GM19193 (cell line): ENCODE data around the gene FNDC3B.

Source experiments
- POLR2A ChIP-seq: IDR thresholded peaks from 4 replicates; pipeline ENCODE4 v1.6.1; 2011; ENCODE audit not compliant: insufficient read depth, insufficient read length; ENCODE audit errors: extremely low read depth

Gene FNDC3B

GRCh38 chr3:172447611-172448579, 408.5 kb downstream of the FNDC3B start, which contains the start of gene GHSR:
Gene GHSR, minus strand, starts transcription at chr3:172448456. Its CDS starts 43 bp downstream, at chr3:172448413.
- no peak for TF ChIP-seq POLR2A

DNA sequence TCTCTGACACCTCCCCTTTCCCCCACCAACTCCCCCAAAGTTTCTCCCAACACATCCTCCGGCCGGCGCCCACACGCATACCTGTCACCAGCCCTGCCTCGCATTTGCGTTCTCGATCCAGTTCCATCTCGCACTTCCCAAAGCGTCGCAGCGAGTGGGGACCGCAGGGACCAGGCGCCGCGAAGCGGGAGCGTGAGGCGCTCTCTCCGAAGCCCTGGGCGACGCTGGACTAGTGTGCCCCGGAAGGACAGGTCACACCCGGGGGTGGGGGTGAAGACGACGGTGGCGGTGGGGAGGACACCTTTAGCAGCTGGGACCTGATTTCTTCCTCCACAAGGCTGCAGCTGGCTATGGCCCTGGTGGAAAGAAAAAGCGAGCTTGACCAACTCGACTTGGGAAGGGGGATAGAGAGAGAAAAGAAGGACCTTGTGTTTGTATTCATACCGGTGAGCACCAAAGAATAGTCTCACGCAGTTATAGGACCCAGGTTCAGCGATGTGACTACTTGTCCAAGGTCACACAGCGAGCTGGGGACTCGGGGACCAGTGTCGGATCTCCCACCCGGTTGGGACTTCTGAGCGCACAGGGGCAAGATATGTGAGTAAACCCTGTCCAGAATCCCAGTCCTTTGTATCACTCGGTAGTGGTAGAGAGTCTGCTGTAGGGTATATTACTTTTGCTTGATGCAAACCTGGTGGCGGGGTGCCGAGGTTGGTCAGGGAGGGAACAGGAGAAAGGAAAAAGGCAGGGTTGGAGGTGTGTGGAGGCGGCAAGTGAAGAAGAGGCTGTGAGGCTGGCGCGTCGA, 409.5 kb downstream of the FNDC3B start:
- TF ChIP-seq POLR2A, result no peak

- no peak for TF ChIP-seq POLR2A
Measured at GRCh38 chr3:172449466-172450149, 410.2 kb downstream of the FNDC3B start.
